HepG2 (cell line): ENCODE measurements around the gene CBY1. TPM values are rescaled to one million over a fixed set of nuclear protein-coding genes. Genes with fewer than 3 reads are reported as not detected.

Experiments
- ATAC-seq: fragments of 200-7000 bp; cut with Tn5 transposase; 3 replicates; pipeline ENCODE4 v1.9.1; 2020; ENCODE audit warnings: mild to moderate bottlenecking, moderate library complexity
- BruUV-seq: library from RNA; stranded (reverse); fragments of 400-500 nt; replicated peaks from 2 replicates; lab custom pipeline; 2021; lab: Mats Ljungman, UMichigan
- CTCF ChIA-PET: fragments of 300-600 bp; formaldehyde crosslinking; extraction: SDS; loops from one replicate; lab custom pipeline; 2021; ENCODE audit warnings: low total read pairs, inconsistent platforms, low intra/inter-chr PET ratio; lab: Yijun Ruan, JAX
- POLR2A ChIA-PET: fragments of 350-600 bp; sonication (Branson Sonifier 250); formaldehyde crosslinking; loops from one replicate; lab custom pipeline; 2020; ENCODE audit warnings: antibody characterized with exemption, inconsistent platforms; lab: Yijun Ruan, JAX
- DNase-seq: peaks from one replicate; pipeline ENCODE4 v3.0.0-alpha.2; 2015; ENCODE audit warnings: low spot score
- FAIRE-seq: peaks from 3 replicates; lab custom pipeline; 2011; peaks lifted over from hg19 to GRCh38; lab: Jason Lieb, UNC
- H2AFZ ChIP-seq: one replicate; pipeline ENCODE4 v1.6.1; 2011; ENCODE audit warnings: low read length, inconsistent platforms
- H3K27ac ChIP-seq: fragments of 300-600 bp; 3 replicates; pipeline ENCODE4 v1.8.0; 2011; ENCODE audit warnings: mixed run types, mild to moderate bottlenecking, mixed read lengths, low read length, inconsistent platforms; ENCODE audit not compliant: insufficient read depth; ENCODE audit errors: extremely low read length
- H3K27me3 ChIP-seq, 2 experiments: fragments of 200-600 bp in 1 of 2; 2 replicates in 1 of 2; 3 replicates in 1 of 2; pipeline versions ENCODE4 v1.6.0 to v1.8.0; 2011; ENCODE audit warnings: low read length in 2 of 2, mild to moderate bottlenecking in 2 of 2, moderate library complexity in 2 of 2, inconsistent platforms in 1 of 2; ENCODE audit not compliant: insufficient read depth in 2 of 2, control insufficient read depth in 1 of 2
- H3K36me3 ChIP-seq, 2 experiments: fragments of 200-600 bp in 1 of 2; replicated peaks in 1 of 2; 2 replicates in 1 of 2; 3 replicates in 1 of 2; pipeline versions ENCODE4 v1.5.1 to v1.8.0; 2011; ENCODE audit warnings: low read length in 2 of 2, inconsistent platforms in 1 of 2; ENCODE audit not compliant: insufficient read depth in 2 of 2, control insufficient read depth in 1 of 2
- H3K4me1 ChIP-seq: 2 replicates; pipeline ENCODE4 v1.5.1; 2012; ENCODE audit warnings: low read length, inconsistent platforms; ENCODE audit not compliant: insufficient read depth
- H3K4me2 ChIP-seq: 2 replicates; pipeline ENCODE4 v1.6.0; 2011; ENCODE audit warnings: low read depth, low read length, inconsistent platforms
- H3K4me3 ChIP-seq, 3 experiments: fragments of 200-600 bp in 1 of 3; sonication (generic), shearing (Covaris generic) in 1 of 3; replicated peaks in 1 of 3; 2 replicates each; pipeline ENCODE4 v1.5.1; 2011 to 2016; ENCODE audit warnings: low read length in 3 of 3, inconsistent platforms in 2 of 3, low read depth in 2 of 3, mild to moderate bottlenecking in 2 of 3, control low read depth in 1 of 3, mixed read lengths in 1 of 3; ENCODE audit not compliant: insufficient read depth in 1 of 3
- H3K79me2 ChIP-seq: one replicate; pipeline ENCODE4 v1.6.1; 2011; ENCODE audit warnings: low read length, inconsistent platforms; ENCODE audit not compliant: insufficient read depth
- H3K9ac ChIP-seq: 2 replicates; pipeline ENCODE4 v1.6.0; 2011; ENCODE audit warnings: mild to moderate bottlenecking, low read depth, low read length, inconsistent platforms; ENCODE audit not compliant: insufficient read depth
- H3K9me3 ChIP-seq: 2 replicates; pipeline ENCODE4 v1.5.1; 2012; ENCODE audit warnings: mild to moderate bottlenecking, low read length
- H4K20me1 ChIP-seq: 2 replicates; pipeline ENCODE4 v1.6.0; 2011; ENCODE audit warnings: inconsistent platforms, mild to moderate bottlenecking, low read length, moderate library complexity; ENCODE audit not compliant: insufficient read depth
- CHCHD3 ChIP-seq: sonication (generic); formaldehyde crosslinking; IDR thresholded peaks from 2 replicates; pipeline ENCODE4 v1.8.0; 2022; ENCODE audit warnings: mild to moderate bottlenecking, missing genetic modification reagents, moderate library complexity
- DPF2 ChIP-seq: sonication (generic); formaldehyde crosslinking; IDR thresholded peaks from 2 replicates; pipeline ENCODE4 v1.4.0; 2020; ENCODE audit warnings: mild to moderate bottlenecking, low read depth, missing genetic modification reagents, borderline replicate concordance
- HNF4G ChIP-seq, 2 experiments: sonication (generic) in 1 of 2; formaldehyde crosslinking in 1 of 2; IDR thresholded peaks; 2 replicates each; pipeline versions ENCODE4 v1.4.0 to v1.6.1; 2011 to 2020; ENCODE audit warnings: borderline replicate concordance in 2 of 2, low read depth in 2 of 2, mild to moderate bottlenecking in 2 of 2, low read length in 1 of 2, missing genetic modification reagents in 1 of 2, moderate library complexity in 1 of 2
- MEIS2 ChIP-seq: sonication (generic); formaldehyde crosslinking; IDR thresholded peaks from 2 replicates; pipeline ENCODE4 v1.9.0; 2021; ENCODE audit warnings: mild to moderate bottlenecking, missing genetic modification reagents
- TBX3 ChIP-seq: fragments of 450-650 bp; IDR thresholded peaks from 2 replicates; pipeline ENCODE4 v1.6.1; 2017; ENCODE audit warnings: antibody characterized with exemption, mild to moderate bottlenecking, inconsistent platforms, borderline replicate concordance
- ZFP90 ChIP-seq: sonication (generic); formaldehyde crosslinking; IDR thresholded peaks from 2 replicates; pipeline ENCODE4 v1.8.0; 2022; ENCODE audit warnings: missing genetic modification reagents, mild to moderate bottlenecking, inconsistent platforms, borderline replicate concordance
- ZNF350 ChIP-seq: sonication (generic); formaldehyde crosslinking; IDR thresholded peaks from 2 replicates; pipeline ENCODE4 v1.4.0; 2020; ENCODE audit warnings: mild to moderate bottlenecking, low read depth, missing genetic modification reagents, borderline replicate concordance
- WGBS: methylation state at CpG from one replicate; pipeline ENCODE4 v1.1.6; 2017; ENCODE audit warnings: low lambda C conversion rate; 5-methylcytosine and 5-hydroxymethylcytosine counted together
- in situ Hi-C: cut with HindIII; loops from 2 replicates; pipeline ENCODE4 v1.10.0; 2017; ENCODE audit warnings: low pct_unique_long_range_greater_than_20kb; ENCODE audit not compliant: extremely low pct_ligation_motif_present
- intact Hi-C: fragments of 100-400 bp; cut with micrococcal nuclease; formaldehyde crosslinking; loops from one replicate; pipeline ENCODE4 v1.10.0; 2022; ENCODE audit not compliant: unreplicated experiment
- polyA plus RNA-seq, 8 experiments: library from polyadenylated mRNA; depleted of rRNA in 3 of 8; stranded (reverse) in 7 of 8; unstranded in 1 of 8; fragments of >200 nt; fragmentation: Illumina TruSeq in 4 of 8; extraction: Trizol in 4 of 8; gene quantifications; 2 replicates each; pipeline versions ENCODE4 v1.2.1 to v1.2.3, GENCODE V29; 2011 to 2016; ENCODE audit warnings: low read depth in 4 of 8, missing spikeins in 1 of 8, mixed read lengths in 1 of 8; ENCODE audit not compliant: insufficient read depth in 1 of 8
- total RNA-seq, 5 experiments: library from RNA; depleted of rRNA; stranded (reverse); fragments of >200 nt; fragmentation: Illumina TruSeq; extraction: Trizol; gene quantifications; 2 replicates each; pipeline ENCODE4 v1.2.3, GENCODE V29; 2016; ENCODE audit warnings: low read depth in 1 of 5
- TF ChIP-seq, protein P1 (sequence below), 2 experiments: IDR thresholded peaks; 2 replicates each; pipeline ENCODE4 v1.6.1; 2011 to 2012; ENCODE audit warnings: low read length in 2 of 2, borderline replicate concordance in 1 of 2, low read depth in 1 of 2, mild to moderate bottlenecking in 1 of 2, moderate library complexity in 1 of 2
- TF ChIP-seq, protein P2 (sequence below): sonication (generic); formaldehyde crosslinking; IDR thresholded peaks from 2 replicates; pipeline ENCODE4 v1.9.0; 2022; ENCODE audit warnings: missing genetic modification reagents, mild to moderate bottlenecking, borderline replicate concordance
- TF ChIP-seq, protein P3 (sequence below): sonication (generic); formaldehyde crosslinking; IDR thresholded peaks from 2 replicates; pipeline ENCODE4 v1.8.1; 2023; ENCODE audit warnings: mild to moderate bottlenecking, missing genetic modification reagents, borderline replicate concordance
- TF ChIP-seq, protein P4 (sequence below): sonication (generic); formaldehyde crosslinking; IDR thresholded peaks from 2 replicates; pipeline ENCODE4 v1.4.0; 2020; ENCODE audit warnings: missing genetic modification reagents, borderline replicate concordance
- TF ChIP-seq, protein P5 (sequence below): sonication (generic); formaldehyde crosslinking; IDR thresholded peaks from 2 replicates; pipeline ENCODE4 v1.8.1; 2023; ENCODE audit warnings: mild to moderate bottlenecking, inconsistent platforms, moderate library complexity, missing genetic modification reagents, borderline replicate concordance

Gene CBY1
- total and polyA plus RNA-seq, 2 of the 13 experiments (the other 11 are each of a cell fraction or from before 2014, with no cell fraction given) = 19.7 to 20.3 TPM

DNA sequence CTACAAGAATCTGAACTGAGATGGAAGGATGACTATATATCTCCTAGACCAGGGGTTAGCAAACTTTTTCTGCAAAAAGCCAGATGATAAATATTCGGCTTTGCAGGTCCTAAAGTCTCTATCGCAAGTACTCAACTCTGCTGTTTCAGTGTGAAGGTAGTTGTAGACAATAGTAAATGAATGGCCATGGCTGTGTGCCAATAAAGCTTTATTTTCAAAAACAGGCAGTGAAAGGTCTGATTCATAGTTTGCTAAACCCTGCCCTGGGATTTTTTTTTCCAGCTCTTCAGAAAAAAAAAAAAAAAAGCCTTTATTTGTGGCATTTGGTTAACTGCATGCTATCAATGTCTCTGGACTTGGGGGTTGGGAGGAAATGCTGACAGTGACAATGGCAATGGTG lies 37.8 kb upstream of the CBY1 start:
- peaks cover 22% of the 10 kb centered on the region for H3K4me1 ChIP-seq
- WGBS = 76% methylated on average over 2 of the region's 2 CpGs
- ATAC-seq = no peak
- H3K79me2 ChIP-seq = no peaks in the 10 kb centered on the region
- no peak overlapping the region for H3K4me2 ChIP-seq
- ChIA-PET CTCF (no interaction called here), POLR2A (no interaction called here)
- DNase-seq = no peak
- no peaks in the 10 kb centered on the region for H3K36me3 ChIP-seq
- BruUV-seq = no TSS peak
- no peaks in the 10 kb centered on the region for H3K9me3 ChIP-seq
- no peaks in the 10 kb centered on the region for H4K20me1 ChIP-seq
- no peak overlapping the region for H3K27ac ChIP-seq
- H3K27me3 ChIP-seq = no peaks in the 10 kb centered on the region
- H2AFZ ChIP-seq = no peak overlapping the region
- H3K9ac ChIP-seq = no peak overlapping the region
- H3K4me3 ChIP-seq = no peak overlapping the region
- in situ Hi-C loops (no loop called here), intact Hi-C loops (no loop called here)
- FAIRE-seq = no peak
- no peak for TF ChIP-seq ZFP90 (CRISPR knock-in tag)
- no peak for TF ChIP-seq HNF4G (IDR thresholded peaks at IDR 0.05; ENCODE audit: borderline replicate concordance, low read depth, low read length)
- no peak for TF ChIP-seq HNF4G (CRISPR knock-in tag; IDR thresholded peaks at IDR 0.05; ENCODE audit: borderline replicate concordance, low read depth)
- TF ChIP-seq, protein P1, sequence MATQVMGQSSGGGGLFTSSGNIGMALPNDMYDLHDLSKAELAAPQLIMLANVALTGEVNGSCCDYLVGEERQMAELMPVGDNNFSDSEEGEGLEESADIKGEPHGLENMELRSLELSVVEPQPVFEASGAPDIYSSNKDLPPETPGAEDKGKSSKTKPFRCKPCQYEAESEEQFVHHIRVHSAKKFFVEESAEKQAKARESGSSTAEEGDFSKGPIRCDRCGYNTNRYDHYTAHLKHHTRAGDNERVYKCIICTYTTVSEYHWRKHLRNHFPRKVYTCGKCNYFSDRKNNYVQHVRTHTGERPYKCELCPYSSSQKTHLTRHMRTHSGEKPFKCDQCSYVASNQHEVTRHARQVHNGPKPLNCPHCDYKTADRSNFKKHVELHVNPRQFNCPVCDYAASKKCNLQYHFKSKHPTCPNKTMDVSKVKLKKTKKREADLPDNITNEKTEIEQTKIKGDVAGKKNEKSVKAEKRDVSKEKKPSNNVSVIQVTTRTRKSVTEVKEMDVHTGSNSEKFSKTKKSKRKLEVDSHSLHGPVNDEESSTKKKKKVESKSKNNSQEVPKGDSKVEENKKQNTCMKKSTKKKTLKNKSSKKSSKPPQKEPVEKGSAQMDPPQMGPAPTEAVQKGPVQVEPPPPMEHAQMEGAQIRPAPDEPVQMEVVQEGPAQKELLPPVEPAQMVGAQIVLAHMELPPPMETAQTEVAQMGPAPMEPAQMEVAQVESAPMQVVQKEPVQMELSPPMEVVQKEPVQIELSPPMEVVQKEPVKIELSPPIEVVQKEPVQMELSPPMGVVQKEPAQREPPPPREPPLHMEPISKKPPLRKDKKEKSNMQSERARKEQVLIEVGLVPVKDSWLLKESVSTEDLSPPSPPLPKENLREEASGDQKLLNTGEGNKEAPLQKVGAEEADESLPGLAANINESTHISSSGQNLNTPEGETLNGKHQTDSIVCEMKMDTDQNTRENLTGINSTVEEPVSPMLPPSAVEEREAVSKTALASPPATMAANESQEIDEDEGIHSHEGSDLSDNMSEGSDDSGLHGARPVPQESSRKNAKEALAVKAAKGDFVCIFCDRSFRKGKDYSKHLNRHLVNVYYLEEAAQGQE (IDR thresholded peaks at IDR 0.05; ENCODE audit: borderline replicate concordance in 1 of 2, low read depth in 1 of 2, low read length in 2 of 2) = no peak
- TF ChIP-seq, protein P2, sequence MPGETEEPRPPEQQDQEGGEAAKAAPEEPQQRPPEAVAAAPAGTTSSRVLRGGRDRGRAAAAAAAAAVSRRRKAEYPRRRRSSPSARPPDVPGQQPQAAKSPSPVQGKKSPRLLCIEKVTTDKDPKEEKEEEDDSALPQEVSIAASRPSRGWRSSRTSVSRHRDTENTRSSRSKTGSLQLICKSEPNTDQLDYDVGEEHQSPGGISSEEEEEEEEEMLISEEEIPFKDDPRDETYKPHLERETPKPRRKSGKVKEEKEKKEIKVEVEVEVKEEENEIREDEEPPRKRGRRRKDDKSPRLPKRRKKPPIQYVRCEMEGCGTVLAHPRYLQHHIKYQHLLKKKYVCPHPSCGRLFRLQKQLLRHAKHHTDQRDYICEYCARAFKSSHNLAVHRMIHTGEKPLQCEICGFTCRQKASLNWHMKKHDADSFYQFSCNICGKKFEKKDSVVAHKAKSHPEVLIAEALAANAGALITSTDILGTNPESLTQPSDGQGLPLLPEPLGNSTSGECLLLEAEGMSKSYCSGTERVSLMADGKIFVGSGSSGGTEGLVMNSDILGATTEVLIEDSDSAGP = no peak
- TF ChIP-seq, protein P3, sequence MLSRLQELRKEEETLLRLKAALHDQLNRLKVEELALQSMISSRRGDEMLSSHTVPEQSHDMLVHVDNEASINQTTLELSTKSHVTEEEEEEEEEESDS (CRISPR knock-in tag) = no peak
- TF ChIP-seq TBX3 = no peak
- TF ChIP-seq CHCHD3 = no peak
- no peak for TF ChIP-seq MEIS2
- TF ChIP-seq, protein P4, sequence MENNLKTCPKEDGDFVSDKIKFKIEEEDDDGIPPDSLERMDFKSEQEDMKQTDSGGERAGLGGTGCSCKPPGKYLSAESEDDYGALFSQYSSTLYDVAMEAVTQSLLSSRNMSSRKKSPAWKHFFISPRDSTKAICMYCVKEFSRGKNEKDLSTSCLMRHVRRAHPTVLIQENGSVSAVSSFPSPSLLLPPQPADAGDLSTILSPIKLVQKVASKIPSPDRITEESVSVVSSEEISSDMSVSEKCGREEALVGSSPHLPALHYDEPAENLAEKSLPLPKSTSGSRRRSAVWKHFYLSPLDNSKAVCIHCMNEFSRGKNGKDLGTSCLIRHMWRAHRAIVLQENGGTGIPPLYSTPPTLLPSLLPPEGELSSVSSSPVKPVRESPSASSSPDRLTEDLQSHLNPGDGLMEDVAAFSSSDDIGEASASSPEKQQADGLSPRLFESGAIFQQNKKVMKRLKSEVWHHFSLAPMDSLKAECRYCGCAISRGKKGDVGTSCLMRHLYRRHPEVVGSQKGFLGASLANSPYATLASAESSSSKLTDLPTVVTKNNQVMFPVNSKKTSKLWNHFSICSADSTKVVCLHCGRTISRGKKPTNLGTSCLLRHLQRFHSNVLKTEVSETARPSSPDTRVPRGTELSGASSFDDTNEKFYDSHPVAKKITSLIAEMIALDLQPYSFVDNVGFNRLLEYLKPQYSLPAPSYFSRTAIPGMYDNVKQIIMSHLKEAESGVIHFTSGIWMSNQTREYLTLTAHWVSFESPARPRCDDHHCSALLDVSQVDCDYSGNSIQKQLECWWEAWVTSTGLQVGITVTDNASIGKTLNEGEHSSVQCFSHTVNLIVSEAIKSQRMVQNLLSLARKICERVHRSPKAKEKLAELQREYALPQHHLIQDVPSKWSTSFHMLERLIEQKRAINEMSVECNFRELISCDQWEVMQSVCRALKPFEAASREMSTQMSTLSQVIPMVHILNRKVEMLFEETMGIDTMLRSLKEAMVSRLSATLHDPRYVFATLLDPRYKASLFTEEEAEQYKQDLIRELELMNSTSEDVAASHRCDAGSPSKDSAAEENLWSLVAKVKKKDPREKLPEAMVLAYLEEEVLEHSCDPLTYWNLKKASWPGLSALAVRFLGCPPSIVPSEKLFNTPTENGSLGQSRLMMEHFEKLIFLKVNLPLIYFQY = no peak
- TF ChIP-seq, protein P5, sequence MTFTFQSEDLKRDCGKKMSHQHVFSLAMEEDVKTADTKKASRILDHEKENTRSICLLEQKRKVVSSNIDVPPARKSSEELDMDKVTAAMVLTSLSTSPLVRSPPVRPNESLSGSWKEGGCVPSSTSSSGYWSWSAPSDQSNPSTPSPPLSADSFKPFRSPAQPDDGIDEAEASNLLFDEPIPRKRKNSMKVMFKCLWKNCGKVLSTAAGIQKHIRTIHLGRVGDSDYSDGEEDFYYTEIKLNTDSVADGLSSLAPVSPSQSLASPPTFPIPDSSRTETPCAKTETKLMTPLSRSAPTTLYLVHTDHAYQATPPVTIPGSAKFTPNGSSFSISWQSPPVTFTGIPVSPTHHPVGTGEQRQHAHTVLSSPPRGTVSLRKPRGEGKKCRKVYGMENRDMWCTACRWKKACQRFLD (CRISPR knock-in tag) = no peak
- TF ChIP-seq DPF2 (CRISPR knock-in tag) = no peak
- no peak for TF ChIP-seq ZNF350 (CRISPR knock-in tag)
